Neural progenitor cell (in vitro differentiated cells): Measurements from ENCODE around the gene RAB27A. TPM values are rescaled to one million over a fixed set of nuclear protein-coding genes. Genes with fewer than 3 reads are reported as not detected.

Experiments used
- DNase-seq: peaks from one replicate; pipeline ENCODE4 v3.0.0-alpha.2; 2016; ENCODE audit warnings: low spot score
- H2AFZ ChIP-seq: fragments of 200-600 bp; sonication (generic); replicated peaks from 2 replicates; pipeline ENCODE4 v1.6.1; 2016; ENCODE audit warnings: antibody characterized with exemption
- H3F3A ChIP-seq: fragments of 200-600 bp; sonication (generic); 2 replicates; pipeline ENCODE4 v1.6.1; 2016; ENCODE audit warnings: antibody characterized with exemption, low read depth
- H3K27ac ChIP-seq: fragments of 200-600 bp; sonication (generic); 2 replicates; pipeline ENCODE4 v1.5.1; 2016; ENCODE audit warnings: mild to moderate bottlenecking
- H3K27me3 ChIP-seq: fragments of 200-600 bp; sonication (generic); 2 replicates; pipeline ENCODE4 v1.6.1; 2016; ENCODE audit warnings: mild to moderate bottlenecking, moderate library complexity
- H3K36me3 ChIP-seq: fragments of 200-600 bp; sonication (generic); 2 replicates; pipeline ENCODE4 v1.5.1; 2016
- H3K4me1 ChIP-seq: fragments of 200-600 bp; sonication (generic); 2 replicates; pipeline ENCODE4 v1.6.1; 2016; ENCODE audit warnings: mixed run types
- H3K4me2 ChIP-seq: fragments of 200-600 bp; sonication (generic); 2 replicates; pipeline ENCODE4 v1.6.1; 2016
- H3K4me3 ChIP-seq: fragments of 200-600 bp; sonication (generic); 2 replicates; pipeline ENCODE4 v1.5.1; 2016
- H3K79me2 ChIP-seq: fragments of 200-600 bp; sonication (generic); 2 replicates; pipeline ENCODE4 v1.6.1; 2016; ENCODE audit warnings: low read depth
- H3K9ac ChIP-seq: fragments of 200-600 bp; sonication (generic); 2 replicates; pipeline ENCODE4 v1.6.1; 2016
- H3K9me3 ChIP-seq: fragments of 200-600 bp; sonication (generic); 2 replicates; pipeline ENCODE4 v1.5.1; 2016; ENCODE audit warnings: low read depth
- H4K20me1 ChIP-seq: fragments of 200-600 bp; sonication (generic); 2 replicates; pipeline ENCODE4 v1.6.1; 2016; ENCODE audit warnings: low read depth
- H3K27ac Mint-ChIP-seq: 3 replicates; pipeline ENCODE4 v1.8.0; 2021; ENCODE audit warnings: mixed read lengths
- H3K27me3 Mint-ChIP-seq: 2 replicates; pipeline ENCODE4 v1.8.0; 2022; ENCODE audit warnings: low read depth, mild to moderate bottlenecking, inconsistent platforms, moderate library complexity, mixed read lengths; ENCODE audit not compliant: insufficient read depth
- H3K36me3 Mint-ChIP-seq: 3 replicates; pipeline ENCODE4 v1.8.0; 2021; ENCODE audit warnings: mixed read lengths
- H3K4me1 Mint-ChIP-seq: 3 replicates; pipeline ENCODE4 v1.8.0; 2021; ENCODE audit warnings: mixed read lengths
- H3K4me3 Mint-ChIP-seq: 3 replicates; pipeline ENCODE4 v1.8.0; 2021; ENCODE audit warnings: mild to moderate bottlenecking, moderate library complexity, mixed read lengths
- H3K9me3 Mint-ChIP-seq: 3 replicates; pipeline ENCODE4 v1.8.0; 2020; ENCODE audit warnings: mixed read lengths
- EZH2 ChIP-seq: fragments of 200-600 bp; sonication (generic); IDR thresholded peaks from 2 replicates; pipeline ENCODE4 v1.6.1; 2017; ENCODE audit warnings: antibody characterized with exemption, mild to moderate bottlenecking, moderate library complexity
- EZH2phosphoT487 ChIP-seq: fragments of 200-600 bp; sonication (generic); IDR thresholded peaks from 2 replicates; pipeline ENCODE4 v1.6.1; 2017; ENCODE audit warnings: antibody characterized with exemption
- total RNA-seq: library from RNA; depleted of rRNA; stranded (reverse); fragments of >200 nt; gene quantifications from 2 replicates; pipeline ENCODE4 v1.2.3, GENCODE V29; 2015; ENCODE audit warnings: low replicate concordance
- TF ChIP-seq, protein P1 (sequence below): fragments of 200-600 bp; sonication (generic); IDR thresholded peaks from 2 replicates; pipeline ENCODE4 v1.5.1; 2017; ENCODE audit warnings: antibody characterized with exemption, mild to moderate bottlenecking

RAB27A gene
- total RNA-seq, 1 donor from 2014 or later, result 3.6 TPM

- H3K4me1 Mint-ChIP-seq, result no peaks in the 10 kb centered on the region
- TF ChIP-seq EZH2, result no peak
- TF ChIP-seq, protein P1, sequence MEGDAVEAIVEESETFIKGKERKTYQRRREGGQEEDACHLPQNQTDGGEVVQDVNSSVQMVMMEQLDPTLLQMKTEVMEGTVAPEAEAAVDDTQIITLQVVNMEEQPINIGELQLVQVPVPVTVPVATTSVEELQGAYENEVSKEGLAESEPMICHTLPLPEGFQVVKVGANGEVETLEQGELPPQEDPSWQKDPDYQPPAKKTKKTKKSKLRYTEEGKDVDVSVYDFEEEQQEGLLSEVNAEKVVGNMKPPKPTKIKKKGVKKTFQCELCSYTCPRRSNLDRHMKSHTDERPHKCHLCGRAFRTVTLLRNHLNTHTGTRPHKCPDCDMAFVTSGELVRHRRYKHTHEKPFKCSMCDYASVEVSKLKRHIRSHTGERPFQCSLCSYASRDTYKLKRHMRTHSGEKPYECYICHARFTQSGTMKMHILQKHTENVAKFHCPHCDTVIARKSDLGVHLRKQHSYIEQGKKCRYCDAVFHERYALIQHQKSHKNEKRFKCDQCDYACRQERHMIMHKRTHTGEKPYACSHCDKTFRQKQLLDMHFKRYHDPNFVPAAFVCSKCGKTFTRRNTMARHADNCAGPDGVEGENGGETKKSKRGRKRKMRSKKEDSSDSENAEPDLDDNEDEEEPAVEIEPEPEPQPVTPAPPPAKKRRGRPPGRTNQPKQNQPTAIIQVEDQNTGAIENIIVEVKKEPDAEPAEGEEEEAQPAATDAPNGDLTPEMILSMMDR, result no peak
- no peak for TF ChIP-seq EZH2phosphoT487
Measured at GRCh38 chr15:55334371-55334770, 44.8 kb upstream of the RAB27A start.

DNA sequence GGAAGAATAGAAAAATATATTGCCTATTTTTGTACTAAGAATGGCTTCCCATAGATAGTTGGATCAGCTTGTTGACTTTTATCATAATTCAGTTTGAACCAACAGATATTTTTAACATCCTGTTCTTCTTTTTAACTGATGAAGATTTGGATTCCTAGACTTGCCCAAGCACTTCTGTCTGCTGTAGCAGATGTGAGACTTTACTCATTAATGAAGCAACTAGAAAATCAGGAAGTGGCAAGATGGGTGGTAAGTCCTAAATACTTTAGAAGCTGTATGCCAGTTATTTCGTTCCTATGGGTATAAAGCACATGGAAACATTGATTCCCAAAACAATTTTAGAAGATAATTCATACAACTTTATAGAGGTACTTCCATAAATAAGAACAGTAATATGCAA, 37.8 kb upstream of the RAB27A start:
- H3K27ac Mint-ChIP-seq, result no peak overlapping the region
- no peak overlapping the region for H2AFZ ChIP-seq
- H3K4me1 Mint-ChIP-seq, result peaks cover 7% of the 10 kb centered on the region
- H3K4me3 ChIP-seq, result no peak overlapping the region
- TF ChIP-seq EZH2 (no peak), EZH2phosphoT487 (no peak)
- TF ChIP-seq, protein P1, result no peak
- no peak overlapping the region for H3K9ac ChIP-seq
- H3K9me3 Mint-ChIP-seq, result no peaks in the 10 kb centered on the region
- H3F3A ChIP-seq, result peaks cover 6% of the 10 kb centered on the region
- H3K36me3 Mint-ChIP-seq, result no peaks in the 10 kb centered on the region
- peaks cover 2% of the 10 kb centered on the region for H3K27me3 Mint-ChIP-seq
- no peak overlapping the region for H3K4me3 Mint-ChIP-seq
- H3K36me3 ChIP-seq, result no peaks in the 10 kb centered on the region
- no peak for DNase-seq
- no peak overlapping the region for H3K27ac ChIP-seq
- H3K9me3 ChIP-seq, result no peaks in the 10 kb centered on the region
- H3K79me2 ChIP-seq, result no peaks in the 10 kb centered on the region
- H3K4me1 ChIP-seq, result peaks cover 8% of the 10 kb centered on the region
- no peaks in the 10 kb centered on the region for H3K27me3 ChIP-seq
- H4K20me1 ChIP-seq, result no peaks in the 10 kb centered on the region
- no peak overlapping the region for H3K4me2 ChIP-seq

More at GRCh38 chr15:55334371-55334770, 44.8 kb upstream of the RAB27A start:
- Histone ChIP-seq H3F3A (no peaks in the 10 kb centered on the region), H3K9ac (no peak overlapping the region), H4K20me1 (no peaks in the 10 kb centered on the region), H3K27ac (no peak overlapping the region), H3K4me2 (no peak overlapping the region), H3K4me1 (no peaks in the 10 kb centered on the region), H3K9me3 (no peaks in the 10 kb centered on the region), H2AFZ (no peak overlapping the region), H3K4me3 (no peak overlapping the region), H3K79me2 (no peaks in the 10 kb centered on the region), H3K27me3 (no peaks in the 10 kb centered on the region), H3K36me3 (no peaks in the 10 kb centered on the region)
- DNase-seq, result no peak
- Mint-ChIP-seq H3K27ac (no peak overlapping the region), H3K36me3 (no peaks in the 10 kb centered on the region), H3K4me3 (no peak overlapping the region), H3K9me3 (no peaks in the 10 kb centered on the region), H3K27me3 (no peaks in the 10 kb centered on the region)

DNA sequence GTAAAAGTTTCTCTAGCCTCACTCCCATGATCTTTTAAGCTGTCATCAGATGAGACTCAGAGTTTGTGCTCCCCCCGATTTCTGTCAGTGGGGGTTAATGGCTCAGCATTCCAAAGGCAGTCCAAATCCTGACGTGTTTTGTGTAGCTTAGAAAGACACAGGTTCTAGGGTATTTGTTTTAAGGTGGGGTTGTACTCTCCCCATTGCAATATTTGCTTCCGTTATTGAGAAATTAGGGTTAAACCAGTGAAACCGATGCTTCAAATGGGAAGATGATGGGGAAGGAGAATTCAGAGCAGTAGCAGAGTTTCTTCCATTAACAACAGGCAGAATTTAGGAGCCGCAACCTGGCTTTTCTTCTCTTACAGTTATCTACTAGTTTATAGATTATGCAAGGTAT, 32.9 kb upstream of the RAB27A start:
- peak; percentile 2 for DNase-seq
- Histone ChIP-seq H3K9ac (no peak overlapping the region), H2AFZ (no peak overlapping the region), H3K36me3 (no peaks in the 10 kb centered on the region), H3K27ac (no peak overlapping the region), H3K27me3 (no peaks in the 10 kb centered on the region), H4K20me1 (no peaks in the 10 kb centered on the region), H3K4me1 (peaks cover 12% of the 10 kb centered on the region), H3K4me3 (no peak overlapping the region), H3K4me2 (peak overlapping the region; percentile 6), H3F3A (peaks cover 10% of the 10 kb centered on the region), H3K9me3 (no peaks in the 10 kb centered on the region), H3K79me2 (peaks cover 31% of the 10 kb centered on the region)
- Mint-ChIP-seq H3K4me3 (no peak overlapping the region), H3K4me1 (peaks cover 12% of the 10 kb centered on the region), H3K27me3 (peaks cover 5% of the 10 kb centered on the region), H3K9me3 (no peaks in the 10 kb centered on the region), H3K27ac (no peak overlapping the region), H3K36me3 (no peaks in the 10 kb centered on the region)
- TF ChIP-seq EZH2phosphoT487, result no peak
- TF ChIP-seq, protein P1, result no peak
- no peak for TF ChIP-seq EZH2
